H1 (cell line): ENCODE measurements around the gene GEN1. TPM values are rescaled to one million over a fixed set of nuclear protein-coding genes. Genes with fewer than 3 reads are reported as not detected.

ENCODE experiments used
- polyA plus RNA-seq, 7 experiments: library from polyadenylated mRNA; depleted of rRNA in 3 of 7; stranded (reverse) in 5 of 7; unstranded in 2 of 7; fragments of >200 nt in 5 of 7; fragments of 200-250 nt in 2 of 7; gene quantifications; 1 replicate in 5 of 7; 2 replicates in 1 of 7; 4 replicates in 1 of 7; pipeline versions ENCODE4 v1.2.1 to v1.2.3, GENCODE V29; 2011 to 2013; ENCODE audit warnings: missing spikeins in 2 of 7, mixed read lengths in 2 of 7
- total RNA-seq: library from RNA; stranded (reverse); fragmentation: NEBNext Ultra II Directional; extraction: Animal tissue kit (Norgen Biotek cat#: 25700); gene quantifications from 2 replicates; pipeline ENCODE4 v1.2.1, GENCODE V29; 2021
- TF ChIP-seq, protein P1 (sequence below), 3 experiments: IDR thresholded peaks; 1 replicate in 2 of 3; 2 replicates in 1 of 3; pipeline versions ENCODE4 v1.5.1 to v1.6.1; 2011; ENCODE audit warnings: low read length in 3 of 3, mild to moderate bottlenecking in 3 of 3, inconsistent platforms in 2 of 3, low read depth in 1 of 3, moderate library complexity in 1 of 3; ENCODE audit not compliant: insufficient read depth in 1 of 3; ENCODE audit errors: control extremely low read depth in 1 of 3

Gene GEN1
- total and polyA plus RNA-seq, 2 of the 8 experiments (the other 6 are each of a cell fraction or from before 2014, with no cell fraction given), result 6.9 to 19.2 TPM

DNA sequence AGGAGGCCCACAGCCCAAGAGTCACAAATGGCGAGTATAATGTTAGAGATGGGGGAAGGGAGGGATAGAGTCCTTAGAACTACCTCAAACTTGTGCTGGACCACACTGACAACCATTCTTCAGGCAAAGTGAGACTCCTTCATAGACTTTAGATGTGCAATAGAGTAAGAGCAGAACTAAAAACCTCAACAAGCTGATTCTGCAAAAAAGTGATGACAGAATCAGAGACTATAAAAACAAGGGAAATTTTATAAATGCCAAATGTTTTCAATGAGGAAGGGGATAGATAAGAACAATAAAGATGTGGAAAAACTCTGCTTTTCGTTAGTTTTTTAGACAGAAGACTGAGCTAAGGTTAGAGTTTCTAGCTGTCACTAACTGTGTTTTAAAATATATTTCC is 18.1 kb upstream of the GEN1 start (continued):
- TF ChIP-seq, protein P1, sequence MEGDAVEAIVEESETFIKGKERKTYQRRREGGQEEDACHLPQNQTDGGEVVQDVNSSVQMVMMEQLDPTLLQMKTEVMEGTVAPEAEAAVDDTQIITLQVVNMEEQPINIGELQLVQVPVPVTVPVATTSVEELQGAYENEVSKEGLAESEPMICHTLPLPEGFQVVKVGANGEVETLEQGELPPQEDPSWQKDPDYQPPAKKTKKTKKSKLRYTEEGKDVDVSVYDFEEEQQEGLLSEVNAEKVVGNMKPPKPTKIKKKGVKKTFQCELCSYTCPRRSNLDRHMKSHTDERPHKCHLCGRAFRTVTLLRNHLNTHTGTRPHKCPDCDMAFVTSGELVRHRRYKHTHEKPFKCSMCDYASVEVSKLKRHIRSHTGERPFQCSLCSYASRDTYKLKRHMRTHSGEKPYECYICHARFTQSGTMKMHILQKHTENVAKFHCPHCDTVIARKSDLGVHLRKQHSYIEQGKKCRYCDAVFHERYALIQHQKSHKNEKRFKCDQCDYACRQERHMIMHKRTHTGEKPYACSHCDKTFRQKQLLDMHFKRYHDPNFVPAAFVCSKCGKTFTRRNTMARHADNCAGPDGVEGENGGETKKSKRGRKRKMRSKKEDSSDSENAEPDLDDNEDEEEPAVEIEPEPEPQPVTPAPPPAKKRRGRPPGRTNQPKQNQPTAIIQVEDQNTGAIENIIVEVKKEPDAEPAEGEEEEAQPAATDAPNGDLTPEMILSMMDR (IDR thresholded peaks at IDR 0.05; ENCODE audit: control extremely low read depth in 1 of 3, insufficient read depth in 1 of 3, low read depth in 1 of 3, low read length in 3 of 3), result no peak
- TF ChIP-seq, all 59 proteins: peak for 0
